ENCODE measurements around the gene LBHD2.

Gene LBHD2

DNA sequence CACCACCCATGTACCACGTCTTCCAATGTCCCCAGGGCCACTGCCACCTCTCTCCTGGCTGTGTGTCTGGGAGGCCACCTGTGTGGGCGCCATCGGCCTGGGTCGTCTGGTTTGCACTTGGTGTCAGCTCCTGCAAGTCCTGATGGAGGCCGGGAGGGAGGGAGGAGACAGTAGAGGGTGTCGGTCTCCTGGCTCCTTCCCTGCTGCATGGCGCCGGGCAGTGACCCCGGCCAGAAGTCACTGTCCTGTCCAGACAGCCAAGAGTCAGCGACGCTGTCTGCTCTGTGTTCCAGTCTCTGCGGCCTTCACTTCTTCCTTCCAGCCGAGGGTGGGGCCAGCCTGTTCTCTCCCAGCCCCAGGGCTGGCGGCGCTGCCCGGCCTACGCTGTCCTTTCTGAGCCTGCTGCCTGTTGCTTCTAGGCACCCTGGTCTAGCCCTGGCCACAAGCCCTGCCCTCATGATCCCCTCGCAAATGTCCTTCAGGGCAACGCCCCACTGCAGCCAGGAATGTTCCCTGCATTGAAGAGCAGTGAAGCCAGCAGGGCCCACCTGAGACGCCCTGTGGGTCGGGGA, 13.0 kb upstream of the LBHD2 start:
- Histone ChIP-seq H3K4me3 (IDR thresholded peaks at IDR 0.05; ENCODE audit: insufficient read depth, low read depth, low read length) (no peak overlapping the region), H3K4me1 (ENCODE audit: low read depth, poor library complexity, severe bottlenecking) (no peaks in the 10 kb centered on the region), H3K27me3 (ENCODE audit: insufficient read depth, low read depth) (no peaks in the 10 kb centered on the region), H3K79me2 (ENCODE audit: insufficient read depth, low read depth) (no peaks in the 10 kb centered on the region), H3K4me2 (no peak overlapping the region), H2AFZ (ENCODE audit: low read depth) (no peak overlapping the region), H3K36me3 (ENCODE audit: insufficient read depth) (no peaks in the 10 kb centered on the region), H4K20me1 (ENCODE audit: insufficient read depth) (no peaks in the 10 kb centered on the region), H3K9ac (no peak overlapping the region), H3K27ac (no peak overlapping the region)
- TF ChIP-seq, protein P1, sequence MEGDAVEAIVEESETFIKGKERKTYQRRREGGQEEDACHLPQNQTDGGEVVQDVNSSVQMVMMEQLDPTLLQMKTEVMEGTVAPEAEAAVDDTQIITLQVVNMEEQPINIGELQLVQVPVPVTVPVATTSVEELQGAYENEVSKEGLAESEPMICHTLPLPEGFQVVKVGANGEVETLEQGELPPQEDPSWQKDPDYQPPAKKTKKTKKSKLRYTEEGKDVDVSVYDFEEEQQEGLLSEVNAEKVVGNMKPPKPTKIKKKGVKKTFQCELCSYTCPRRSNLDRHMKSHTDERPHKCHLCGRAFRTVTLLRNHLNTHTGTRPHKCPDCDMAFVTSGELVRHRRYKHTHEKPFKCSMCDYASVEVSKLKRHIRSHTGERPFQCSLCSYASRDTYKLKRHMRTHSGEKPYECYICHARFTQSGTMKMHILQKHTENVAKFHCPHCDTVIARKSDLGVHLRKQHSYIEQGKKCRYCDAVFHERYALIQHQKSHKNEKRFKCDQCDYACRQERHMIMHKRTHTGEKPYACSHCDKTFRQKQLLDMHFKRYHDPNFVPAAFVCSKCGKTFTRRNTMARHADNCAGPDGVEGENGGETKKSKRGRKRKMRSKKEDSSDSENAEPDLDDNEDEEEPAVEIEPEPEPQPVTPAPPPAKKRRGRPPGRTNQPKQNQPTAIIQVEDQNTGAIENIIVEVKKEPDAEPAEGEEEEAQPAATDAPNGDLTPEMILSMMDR (conservative IDR thresholded peaks at IDR 0.05; ENCODE audit: low read depth, low read length), result no peak

DNA sequence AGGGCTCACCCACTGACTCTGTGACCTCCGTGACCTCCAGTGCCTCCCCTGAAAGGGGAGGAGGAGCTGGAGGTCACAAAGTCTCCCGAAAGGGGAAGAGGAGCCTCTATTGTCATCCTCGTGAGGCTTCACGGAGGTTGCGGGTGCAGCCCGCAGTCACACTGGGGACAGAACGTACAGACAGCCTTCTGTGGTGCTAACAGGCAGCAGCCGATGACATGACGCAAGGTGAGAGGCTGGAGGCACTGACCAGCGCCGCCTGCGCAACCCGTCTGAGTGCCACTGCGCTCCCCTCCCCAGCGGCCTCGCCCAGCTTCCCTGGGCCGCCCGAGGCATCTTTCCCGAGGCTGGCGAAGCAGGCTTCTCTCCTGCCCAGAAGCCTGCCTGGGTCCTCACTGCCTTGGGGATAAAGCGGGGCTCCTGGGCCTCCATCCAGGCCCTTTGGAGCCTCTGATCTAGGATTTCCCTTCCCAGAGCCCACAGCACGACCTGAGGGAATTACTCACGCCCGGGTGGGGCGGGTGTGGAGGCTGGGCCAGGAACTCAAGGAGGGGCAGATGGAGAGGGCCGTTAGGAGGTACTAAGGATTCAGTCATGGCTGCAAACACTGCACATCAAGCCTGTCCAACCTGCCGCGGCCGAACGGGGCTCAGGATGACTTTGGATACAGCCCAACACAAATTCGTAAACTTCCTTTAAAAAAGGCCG, 12.3 kb upstream of the LBHD2 start:
- Histone ChIP-seq H3K4me3 (IDR thresholded peaks at IDR 0.05; ENCODE audit: insufficient read depth, low read depth, low read length) (no peak overlapping the region), H3K36me3 (ENCODE audit: insufficient read depth) (no peaks in the 10 kb centered on the region), H3K4me1 (ENCODE audit: low read depth, poor library complexity, severe bottlenecking) (no peaks in the 10 kb centered on the region), H3K79me2 (ENCODE audit: insufficient read depth, low read depth) (no peaks in the 10 kb centered on the region), H2AFZ (ENCODE audit: low read depth) (no peak overlapping the region), H3K27me3 (ENCODE audit: insufficient read depth, low read depth) (no peaks in the 10 kb centered on the region), H3K27ac (no peak overlapping the region), H4K20me1 (ENCODE audit: insufficient read depth) (no peaks in the 10 kb centered on the region), H3K9ac (no peak overlapping the region), H3K4me2 (no peak overlapping the region)
- TF ChIP-seq, protein P1 (conservative IDR thresholded peaks at IDR 0.05; ENCODE audit: low read depth, low read length), result no peak

DNA sequence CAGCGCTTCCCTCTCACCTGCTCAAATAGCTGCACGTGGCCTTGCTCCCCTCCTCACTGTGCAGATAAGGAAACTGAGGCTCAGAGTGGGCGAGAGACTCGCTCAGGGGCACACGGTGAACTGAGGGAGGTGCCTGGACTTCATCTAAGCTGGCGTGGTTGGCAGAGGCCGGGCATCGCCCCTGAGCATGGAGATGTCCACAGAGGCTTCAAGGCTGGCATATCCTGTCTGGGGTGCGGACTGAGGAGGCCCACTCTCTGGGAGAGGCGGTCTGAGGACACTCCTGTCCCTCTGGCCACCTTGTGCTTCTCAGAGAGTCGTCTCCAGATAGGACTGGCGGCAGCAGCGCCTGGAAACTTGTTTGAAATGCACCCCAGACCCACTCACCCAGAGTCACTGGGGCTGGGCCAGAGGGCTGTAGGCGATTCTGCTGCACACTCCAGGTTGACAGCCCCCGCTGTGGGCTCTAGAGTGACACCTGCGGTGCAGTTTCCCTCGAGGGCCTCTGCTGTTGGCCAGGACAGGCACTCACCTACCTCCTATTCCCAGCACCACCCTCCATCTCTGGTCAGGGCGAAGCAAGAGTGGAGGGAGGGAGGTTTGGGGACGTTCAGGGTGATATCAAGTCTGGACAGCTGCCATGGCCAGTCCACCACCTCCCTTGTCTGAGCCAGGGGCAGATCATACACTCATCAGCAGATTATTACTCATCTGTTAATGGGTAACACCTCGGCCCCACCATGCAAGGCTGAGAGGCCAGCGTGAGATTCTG, 11.2 kb upstream of the LBHD2 start:
- TF ChIP-seq, protein P1 (conservative IDR thresholded peaks at IDR 0.05; ENCODE audit: low read depth, low read length), result no peak
- no peak overlapping the region for H3K4me3 ChIP-seq (IDR thresholded peaks at IDR 0.05; ENCODE audit: insufficient read depth, low read depth, low read length)
- no peaks in the 10 kb centered on the region for H3K4me1 ChIP-seq (ENCODE audit: low read depth, poor library complexity, severe bottlenecking)
- H3K27me3 ChIP-seq (ENCODE audit: insufficient read depth, low read depth), result no peaks in the 10 kb centered on the region
- no peak overlapping the region for H3K9ac ChIP-seq
- H3K36me3 ChIP-seq (ENCODE audit: insufficient read depth), result no peaks in the 10 kb centered on the region
- no peak overlapping the region for H2AFZ ChIP-seq (ENCODE audit: low read depth)
- no peaks in the 10 kb centered on the region for H4K20me1 ChIP-seq (ENCODE audit: insufficient read depth)
- H3K27ac ChIP-seq, result no peak overlapping the region
- no peak overlapping the region for H3K4me2 ChIP-seq
- no peaks in the 10 kb centered on the region for H3K79me2 ChIP-seq (ENCODE audit: insufficient read depth, low read depth)

DNA sequence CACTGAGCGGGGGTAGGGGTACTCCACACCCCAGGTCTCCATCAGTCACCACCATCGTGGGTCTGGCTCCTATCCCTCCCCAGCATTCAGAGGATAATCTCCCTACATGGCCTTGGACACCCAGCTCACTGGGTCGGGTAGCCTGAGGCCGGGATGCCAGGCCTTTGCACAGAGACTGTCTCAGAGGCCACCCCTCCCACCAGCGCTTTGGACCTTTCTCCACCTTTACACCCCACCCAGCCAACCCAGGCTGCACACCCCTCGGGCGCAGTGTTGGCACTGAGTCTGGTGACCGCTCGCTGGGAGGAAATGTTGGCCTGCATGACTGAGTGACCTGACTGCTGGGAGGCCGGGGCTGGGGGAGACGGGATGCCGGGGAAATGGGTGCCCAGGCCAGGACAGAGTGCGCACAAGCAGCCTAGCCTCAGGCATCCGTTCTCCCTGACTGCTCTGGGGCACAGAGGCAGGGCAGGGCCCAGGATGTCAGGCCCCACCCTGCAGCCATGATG, 10.6 kb upstream of the LBHD2 start:
- Histone ChIP-seq H3K4me2 (no peak overlapping the region), H3K36me3 (ENCODE audit: insufficient read depth) (no peaks in the 10 kb centered on the region), H3K27me3 (ENCODE audit: insufficient read depth, low read depth) (no peaks in the 10 kb centered on the region), H3K79me2 (ENCODE audit: insufficient read depth, low read depth) (no peaks in the 10 kb centered on the region), H4K20me1 (ENCODE audit: insufficient read depth) (no peaks in the 10 kb centered on the region), H3K4me3 (IDR thresholded peaks at IDR 0.05; ENCODE audit: insufficient read depth, low read depth, low read length) (no peak overlapping the region), H3K9ac (no peak overlapping the region), H3K4me1 (ENCODE audit: low read depth, poor library complexity, severe bottlenecking) (no peaks in the 10 kb centered on the region), H3K27ac (no peak overlapping the region), H2AFZ (ENCODE audit: low read depth) (no peak overlapping the region)
- TF ChIP-seq, protein P1 (conservative IDR thresholded peaks at IDR 0.05; ENCODE audit: low read depth, low read length), result no peak

Data from KMS-11 (cell line).